Sigmoid colon (tissue), 7 donors: ENCODE results near the gene HELZ. TPM values are rescaled to one million over a fixed set of nuclear protein-coding genes. Genes with fewer than 3 reads are reported as not detected.
"Not testable (repeated sequence)": the region's sequence is repeated elsewhere in the genome, so short reads cannot be mapped to it uniquely, and the experiment has no call there.

Experiments
- DNase-seq: peaks from one replicate; pipeline ENCODE4 v3.0.0-alpha.2; 2019
- H3K27ac ChIP-seq, 4 donors: fragments of 200-600 bp; sonication (generic); one replicate each; pipeline ENCODE4 v1.5.1; 2016 to 2019; ENCODE audit warnings: mild to moderate bottlenecking in 1 of 4
- H3K27me3 ChIP-seq, 3 donors: fragments of 200-600 bp; sonication (generic); one replicate each; pipeline ENCODE4 v1.5.1; 2019; ENCODE audit warnings: mild to moderate bottlenecking in 1 of 3
- H3K36me3 ChIP-seq, 4 donors: fragments of 200-600 bp; sonication (generic); one replicate each; pipeline ENCODE4 v1.5.1; 2016 to 2019
- H3K4me1 ChIP-seq, 4 donors: fragments of 200-600 bp; sonication (generic); one replicate each; pipeline ENCODE4 v1.5.1; 2017 to 2019
- H3K4me3 ChIP-seq, 4 donors: fragments of 200-600 bp; sonication (generic); one replicate each; pipeline ENCODE4 v1.5.1; 2017 to 2019; ENCODE audit warnings: mild to moderate bottlenecking in 2 of 4, moderate library complexity in 1 of 4
- H3K9me3 ChIP-seq, 4 donors: fragments of 200-600 bp in 3 of 4; sonication (generic) in 3 of 4; one replicate each; pipeline versions ENCODE4 v1.5.1 to v1.6.1; 2013 to 2019
- EP300 ChIP-seq, 4 donors: sonication (generic); formaldehyde crosslinking; IDR thresholded peaks; one replicate each; pipeline ENCODE4 v1.6.1; 2017; ENCODE audit warnings: antibody characterized with exemption in 4 of 4
- POLR2A ChIP-seq, 2 donors: fragments of 450-650 bp; IDR thresholded peaks; one replicate each; pipeline ENCODE4 v1.6.1; 2016; ENCODE audit warnings: antibody characterized with exemption in 2 of 2, mild to moderate bottlenecking in 2 of 2, moderate library complexity in 2 of 2
- POLR2AphosphoS5 ChIP-seq, 4 donors: sonication (generic); formaldehyde crosslinking; IDR thresholded peaks; one replicate each; pipeline ENCODE4 v1.6.1; 2017; ENCODE audit warnings: antibody characterized with exemption in 4 of 4
- WGBS, 2 donors: extraction: QIAGEN DNeasy Blood & Tissue Kit; methylation state at CpG; one replicate each; pipeline ENCODE4 v1.1.7; 2013; 5-methylcytosine and 5-hydroxymethylcytosine counted together
- intact Hi-C: fragments of 100-400 bp; cut with DNase I; formaldehyde crosslinking; loops from one replicate; pipeline ENCODE4 v1.15.1; 2023
- polyA plus RNA-seq, 3 donors: library from polyadenylated mRNA; stranded (reverse); fragments of 200-250 nt; gene quantifications; one replicate each; pipeline ENCODE4 v1.2.3, GENCODE V29; 2013
- total RNA-seq, 4 donors: library from RNA; depleted of rRNA; stranded (reverse); fragments of >200 nt; gene quantifications; one replicate each; pipeline ENCODE4 v1.1.0, GENCODE V29; 2016
- TF ChIP-seq, protein P1 (sequence below), 4 experiments: fragments of 450-650 bp in 3 of 4; fragments of 200-600 bp in 1 of 4; IDR thresholded peaks; one replicate each; pipeline ENCODE4 v1.5.1; 2016 to 2019; ENCODE audit warnings: antibody characterized with exemption in 4 of 4, mild to moderate bottlenecking in 3 of 4, moderate library complexity in 2 of 4
- donor health status: healthy with polysubstance abuse.
- donor health status: Bipolar disorder and iron deficiency.
- donor health status: healthy.

HELZ gene
- total and polyA plus RNA-seq, 7 donors = 2.4 to 61.5 (median 31.7) TPM

- Histone ChIP-seq H3K9me3 (no peaks in the 10 kb centered on the region), H3K4me1 (no peaks in the 10 kb centered on the region), H3K27ac (peak overlapping the region; percentile 3 to 64 (median 46)), H3K36me3 (no peaks in the 10 kb centered on the region), H3K4me3 (no peak overlapping the region), H3K27me3 (no peaks in the 10 kb centered on the region)
- TF ChIP-seq, protein P1, sequence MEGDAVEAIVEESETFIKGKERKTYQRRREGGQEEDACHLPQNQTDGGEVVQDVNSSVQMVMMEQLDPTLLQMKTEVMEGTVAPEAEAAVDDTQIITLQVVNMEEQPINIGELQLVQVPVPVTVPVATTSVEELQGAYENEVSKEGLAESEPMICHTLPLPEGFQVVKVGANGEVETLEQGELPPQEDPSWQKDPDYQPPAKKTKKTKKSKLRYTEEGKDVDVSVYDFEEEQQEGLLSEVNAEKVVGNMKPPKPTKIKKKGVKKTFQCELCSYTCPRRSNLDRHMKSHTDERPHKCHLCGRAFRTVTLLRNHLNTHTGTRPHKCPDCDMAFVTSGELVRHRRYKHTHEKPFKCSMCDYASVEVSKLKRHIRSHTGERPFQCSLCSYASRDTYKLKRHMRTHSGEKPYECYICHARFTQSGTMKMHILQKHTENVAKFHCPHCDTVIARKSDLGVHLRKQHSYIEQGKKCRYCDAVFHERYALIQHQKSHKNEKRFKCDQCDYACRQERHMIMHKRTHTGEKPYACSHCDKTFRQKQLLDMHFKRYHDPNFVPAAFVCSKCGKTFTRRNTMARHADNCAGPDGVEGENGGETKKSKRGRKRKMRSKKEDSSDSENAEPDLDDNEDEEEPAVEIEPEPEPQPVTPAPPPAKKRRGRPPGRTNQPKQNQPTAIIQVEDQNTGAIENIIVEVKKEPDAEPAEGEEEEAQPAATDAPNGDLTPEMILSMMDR (IDR thresholded peaks at IDR 0.05) = no peak
- TF ChIP-seq EP300 (IDR thresholded peaks at IDR 0.05) = no peak
- no peak for TF ChIP-seq POLR2AphosphoS5 (IDR thresholded peaks at IDR 0.05)
- no peak for TF ChIP-seq POLR2A (IDR thresholded peaks at IDR 0.05)
- intact Hi-C loops = no loop called here
- peak; percentile 77 for DNase-seq
- WGBS, 2 donors = 15 to 46% methylated on average over 14 of the region's 14 CpGs
Observed at GRCh38 chr17:67260170-67260987, 15.4 kb upstream of the HELZ start.

- Histone ChIP-seq H3K27me3 (no peaks in the 10 kb centered on the region), H3K27ac (peak overlapping the region in 1 of 4 donors; percentile 64), H3K4me3 (no peak overlapping the region), H3K4me1 (no peaks in the 10 kb centered on the region), H3K9me3 (no peaks in the 10 kb centered on the region), H3K36me3 (no peaks in the 10 kb centered on the region)
- TF ChIP-seq POLR2A (IDR thresholded peaks at IDR 0.05) = no peak
- TF ChIP-seq, protein P1 (IDR thresholded peaks at IDR 0.05) = no peak
- TF ChIP-seq EP300 (IDR thresholded peaks at IDR 0.05) = no peak
- TF ChIP-seq POLR2AphosphoS5 (IDR thresholded peaks at IDR 0.05) = no peak
- intact Hi-C loops = no loop called here
- no peak for DNase-seq
- 73 to 88% methylated on average over 11 of the region's 11 CpGs for WGBS, 2 donors
Observed at GRCh38 chr17:67258821-67259468, 13.9 kb upstream of the HELZ start.

DNA sequence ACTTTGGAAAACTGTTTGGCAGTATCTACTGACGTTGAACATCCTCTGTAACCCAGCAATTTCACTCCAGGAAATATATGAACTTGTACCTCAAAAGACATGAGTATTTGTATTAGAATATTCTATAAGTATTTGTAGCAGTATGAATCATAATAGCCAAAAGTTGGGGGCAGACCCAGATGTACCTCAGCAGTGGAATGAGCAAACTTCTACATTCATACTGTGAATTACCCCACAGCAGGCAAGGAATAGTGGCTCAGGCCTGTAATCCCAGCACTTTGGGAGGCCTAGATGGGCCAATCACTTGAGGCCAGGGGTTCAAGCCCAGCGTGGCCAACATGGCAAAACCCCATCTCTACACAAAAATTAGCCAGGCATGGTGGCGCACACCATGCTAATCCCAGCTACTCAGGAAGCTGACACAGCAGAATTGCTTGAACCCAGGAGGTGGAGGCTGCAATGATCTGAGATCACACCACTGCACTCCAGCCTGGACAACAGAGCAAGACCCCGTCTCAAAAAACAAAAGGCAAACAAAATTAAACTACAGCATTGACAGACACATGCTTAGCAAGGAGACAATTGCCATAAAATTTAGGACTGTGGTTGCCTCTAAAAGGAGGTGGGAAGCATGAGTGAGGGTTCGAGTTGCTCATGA lies 11.2 kb upstream of the HELZ start:
- Histone ChIP-seq H3K27ac (no peak overlapping the region), H3K9me3 (no peaks in the 10 kb centered on the region), H3K4me1 (no peaks in the 10 kb centered on the region), H3K27me3 (no peaks in the 10 kb centered on the region), H3K4me3 (no peak overlapping the region), H3K36me3 (no peaks in the 10 kb centered on the region)
- no peak for DNase-seq
- intact Hi-C loops = no loop called here
- TF ChIP-seq POLR2AphosphoS5 (IDR thresholded peaks at IDR 0.05) = no peak
- no peak for TF ChIP-seq EP300 (IDR thresholded peaks at IDR 0.05)
- TF ChIP-seq POLR2A (IDR thresholded peaks at IDR 0.05) = no peak
- TF ChIP-seq, protein P1 (IDR thresholded peaks at IDR 0.05) = no peak
- 93 to 97% methylated on average over 5 of the region's 5 CpGs for WGBS, 2 donors

GRCh38 chr17:67253384-67253783 lies 8.4 kb upstream of the HELZ start:
- Histone ChIP-seq H3K27me3 (no peaks in the 10 kb centered on the region), H3K4me3 (no peak overlapping the region), H3K36me3 (no peaks in the 10 kb centered on the region), H3K4me1 (no peaks in the 10 kb centered on the region), H3K27ac (no peak overlapping the region), H3K9me3 (no peaks in the 10 kb centered on the region)
- intact Hi-C loops = no loop called here
- 74 to 87% methylated on average over 2 of the region's 2 CpGs for WGBS, 2 donors
- no peak for DNase-seq
- TF ChIP-seq POLR2AphosphoS5 (IDR thresholded peaks at IDR 0.05) (no peak), EP300 (IDR thresholded peaks at IDR 0.05) (no peak), POLR2A (IDR thresholded peaks at IDR 0.05) (no peak)
- TF ChIP-seq, protein P1 (IDR thresholded peaks at IDR 0.05) = no peak

GRCh38 chr17:67251586-67251985 lies 6.6 kb upstream of the HELZ start:
- DNase-seq, H3K4me1 ChIP-seq, H3K27me3 ChIP-seq, H3K4me3 ChIP-seq, H3K9me3 ChIP-seq, H3K36me3 ChIP-seq, intact Hi-C loops, H3K27ac ChIP-seq: not testable (repeated sequence)
- 71 to 87% methylated on average over 4 of the region's 4 CpGs for WGBS, 2 donors
